HL-60 (cell line): ENCODE data around the gene OGFR.

Experiments
- DNase-seq, 2 experiments: peaks; one replicate each; pipeline ENCODE4 v3.0.0-alpha.2; 2010 to 2020; ENCODE audit warnings: low read depth in 1 of 2, low spot score in 1 of 2
- H3K27ac ChIP-seq: fragments of 250-450 bp; sonication (Bioruptor Pico); replicated peaks from 2 replicates; pipeline ENCODE4 v1.5.1; 2020; ENCODE audit warnings: mild to moderate bottlenecking, moderate library complexity
- H3K27me3 ChIP-seq: fragments of 250-450 bp; sonication (Bioruptor Pico); 2 replicates; pipeline ENCODE4 v1.5.1; 2021; ENCODE audit warnings: mild to moderate bottlenecking, moderate library complexity; ENCODE audit not compliant: insufficient read depth, poor library complexity, severe bottlenecking
- H3K4me3 ChIP-seq: replicated peaks from 2 replicates; pipeline ENCODE4 v1.5.1; 2011; ENCODE audit warnings: mild to moderate bottlenecking, control low read depth, low read length; ENCODE audit not compliant: insufficient read depth
- GABPA ChIP-seq: IDR thresholded peaks from 2 replicates; pipeline ENCODE4 v1.6.1; 2012; ENCODE audit warnings: low read depth
- POLR2AphosphoS5 ChIP-seq: IDR thresholded peaks from 2 replicates; pipeline ENCODE4 v1.6.1; 2012; ENCODE audit warnings: low read depth
- SPI1 ChIP-seq: IDR thresholded peaks from 2 replicates; pipeline ENCODE4 v1.6.1; 2012; ENCODE audit warnings: low read depth, mild to moderate bottlenecking, borderline replicate concordance
- TF ChIP-seq, protein P1 (sequence below): IDR thresholded peaks from 2 replicates; pipeline ENCODE4 v1.6.1; 2012; ENCODE audit warnings: low read depth; ENCODE audit not compliant: insufficient replicate concordance
- TF ChIP-seq, protein P2 (sequence below): IDR thresholded peaks from one replicate; pipeline ENCODE4 v1.5.1; 2011; ENCODE audit warnings: low read length, control low read depth, inconsistent platforms; ENCODE audit not compliant: insufficient read depth

The OGFR gene

DNA sequence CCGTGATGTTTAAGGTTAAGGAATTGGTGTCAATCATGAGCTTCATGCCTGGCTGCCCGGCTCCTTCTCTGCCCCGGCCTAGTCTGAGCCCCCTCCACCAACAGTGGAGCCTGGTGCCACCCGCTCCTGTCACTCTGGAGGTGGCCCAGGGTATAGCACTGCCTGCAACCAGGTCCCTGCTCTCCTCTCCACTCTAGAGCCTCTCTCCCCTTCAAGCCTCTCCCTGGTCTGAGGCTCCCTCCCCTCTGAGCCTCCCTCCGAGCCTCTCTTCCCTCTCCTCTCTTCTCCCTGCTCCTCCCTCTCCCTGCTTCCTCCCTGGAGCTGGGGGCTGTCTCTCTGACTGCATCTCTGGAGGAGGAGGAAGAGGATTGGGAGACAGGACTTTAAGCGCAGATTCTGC is 39.6 kb upstream of the OGFR start:
- H3K27me3 ChIP-seq: no peaks in the 10 kb centered on the region

DNA sequence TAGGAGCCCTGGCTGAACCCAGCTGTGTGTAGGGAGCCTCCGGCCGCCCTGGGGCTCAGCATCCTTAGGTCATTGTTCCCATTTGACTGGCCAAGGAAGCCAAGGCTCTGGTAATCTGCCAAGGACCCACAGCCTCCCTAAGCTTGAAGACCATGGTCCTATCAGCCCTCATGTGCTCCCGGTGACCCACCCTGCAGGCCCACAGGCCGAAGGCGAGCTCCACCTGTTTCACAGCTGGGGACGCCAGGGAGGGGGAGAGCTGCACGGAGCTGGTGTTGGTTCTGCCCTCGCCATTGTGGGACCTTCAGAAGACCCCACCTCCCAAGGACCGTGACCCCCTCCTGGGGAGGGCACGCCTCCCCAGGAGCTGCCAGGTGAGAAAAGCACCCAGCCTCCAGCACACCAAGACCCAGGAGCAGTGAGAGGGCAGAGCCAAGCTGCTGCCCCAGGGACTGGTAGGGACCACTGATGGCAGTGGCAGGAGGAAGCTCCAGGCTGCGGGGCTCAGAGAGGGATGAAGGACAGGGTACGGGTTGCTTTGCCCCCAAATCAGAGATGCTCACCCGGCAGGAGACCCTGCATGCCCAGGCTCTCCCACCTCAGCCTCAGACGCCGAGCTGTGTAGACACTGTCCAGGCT is 39.1 kb upstream of the OGFR start:
- no peaks in the 10 kb centered on the region for H3K27me3 ChIP-seq
- no peak for DNase-seq

More for the DNA sequence above, 39.6 kb upstream of the OGFR start:
- Histone ChIP-seq H3K4me3 (no peak overlapping the region), H3K27ac (no peak overlapping the region)
- no peak for DNase-seq
- TF ChIP-seq POLR2AphosphoS5 (no peak), GABPA (no peak), SPI1 (no peak)
- TF ChIP-seq, protein P1, sequence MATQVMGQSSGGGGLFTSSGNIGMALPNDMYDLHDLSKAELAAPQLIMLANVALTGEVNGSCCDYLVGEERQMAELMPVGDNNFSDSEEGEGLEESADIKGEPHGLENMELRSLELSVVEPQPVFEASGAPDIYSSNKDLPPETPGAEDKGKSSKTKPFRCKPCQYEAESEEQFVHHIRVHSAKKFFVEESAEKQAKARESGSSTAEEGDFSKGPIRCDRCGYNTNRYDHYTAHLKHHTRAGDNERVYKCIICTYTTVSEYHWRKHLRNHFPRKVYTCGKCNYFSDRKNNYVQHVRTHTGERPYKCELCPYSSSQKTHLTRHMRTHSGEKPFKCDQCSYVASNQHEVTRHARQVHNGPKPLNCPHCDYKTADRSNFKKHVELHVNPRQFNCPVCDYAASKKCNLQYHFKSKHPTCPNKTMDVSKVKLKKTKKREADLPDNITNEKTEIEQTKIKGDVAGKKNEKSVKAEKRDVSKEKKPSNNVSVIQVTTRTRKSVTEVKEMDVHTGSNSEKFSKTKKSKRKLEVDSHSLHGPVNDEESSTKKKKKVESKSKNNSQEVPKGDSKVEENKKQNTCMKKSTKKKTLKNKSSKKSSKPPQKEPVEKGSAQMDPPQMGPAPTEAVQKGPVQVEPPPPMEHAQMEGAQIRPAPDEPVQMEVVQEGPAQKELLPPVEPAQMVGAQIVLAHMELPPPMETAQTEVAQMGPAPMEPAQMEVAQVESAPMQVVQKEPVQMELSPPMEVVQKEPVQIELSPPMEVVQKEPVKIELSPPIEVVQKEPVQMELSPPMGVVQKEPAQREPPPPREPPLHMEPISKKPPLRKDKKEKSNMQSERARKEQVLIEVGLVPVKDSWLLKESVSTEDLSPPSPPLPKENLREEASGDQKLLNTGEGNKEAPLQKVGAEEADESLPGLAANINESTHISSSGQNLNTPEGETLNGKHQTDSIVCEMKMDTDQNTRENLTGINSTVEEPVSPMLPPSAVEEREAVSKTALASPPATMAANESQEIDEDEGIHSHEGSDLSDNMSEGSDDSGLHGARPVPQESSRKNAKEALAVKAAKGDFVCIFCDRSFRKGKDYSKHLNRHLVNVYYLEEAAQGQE: no peak
- TF ChIP-seq, protein P2, sequence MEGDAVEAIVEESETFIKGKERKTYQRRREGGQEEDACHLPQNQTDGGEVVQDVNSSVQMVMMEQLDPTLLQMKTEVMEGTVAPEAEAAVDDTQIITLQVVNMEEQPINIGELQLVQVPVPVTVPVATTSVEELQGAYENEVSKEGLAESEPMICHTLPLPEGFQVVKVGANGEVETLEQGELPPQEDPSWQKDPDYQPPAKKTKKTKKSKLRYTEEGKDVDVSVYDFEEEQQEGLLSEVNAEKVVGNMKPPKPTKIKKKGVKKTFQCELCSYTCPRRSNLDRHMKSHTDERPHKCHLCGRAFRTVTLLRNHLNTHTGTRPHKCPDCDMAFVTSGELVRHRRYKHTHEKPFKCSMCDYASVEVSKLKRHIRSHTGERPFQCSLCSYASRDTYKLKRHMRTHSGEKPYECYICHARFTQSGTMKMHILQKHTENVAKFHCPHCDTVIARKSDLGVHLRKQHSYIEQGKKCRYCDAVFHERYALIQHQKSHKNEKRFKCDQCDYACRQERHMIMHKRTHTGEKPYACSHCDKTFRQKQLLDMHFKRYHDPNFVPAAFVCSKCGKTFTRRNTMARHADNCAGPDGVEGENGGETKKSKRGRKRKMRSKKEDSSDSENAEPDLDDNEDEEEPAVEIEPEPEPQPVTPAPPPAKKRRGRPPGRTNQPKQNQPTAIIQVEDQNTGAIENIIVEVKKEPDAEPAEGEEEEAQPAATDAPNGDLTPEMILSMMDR: no peak

DNA sequence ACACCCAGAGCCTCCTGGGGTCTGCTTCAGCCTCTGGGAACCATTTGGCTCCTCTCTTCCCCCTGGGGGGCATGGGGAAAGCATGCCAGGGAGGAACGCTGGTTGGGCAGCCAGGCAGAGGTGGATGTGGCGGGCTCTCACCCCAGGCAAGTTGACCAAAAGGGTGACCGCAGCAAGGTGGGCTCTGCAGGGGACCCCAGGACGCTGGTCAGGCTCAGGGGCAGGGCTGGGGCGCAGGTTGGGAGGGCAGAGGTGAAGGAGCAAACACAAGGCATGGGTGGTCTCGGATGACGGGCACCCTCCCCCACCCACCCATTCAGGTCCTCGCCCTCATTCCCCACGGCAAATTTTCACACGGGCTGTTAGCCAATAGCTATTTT is 38.6 kb upstream of the OGFR start:
- TF ChIP-seq, protein P2: no peak
- TF ChIP-seq GABPA (no peak), SPI1 (no peak), POLR2AphosphoS5 (no peak)
- TF ChIP-seq, protein P1: no peak

More for the DNA sequence above, 39.1 kb upstream of the OGFR start:
- H3K27ac ChIP-seq: no peak overlapping the region
- H3K4me3 ChIP-seq: no peak overlapping the region
- TF ChIP-seq, protein P1: no peak
- TF ChIP-seq, protein P2: no peak
- TF ChIP-seq SPI1: no peak
- no peak for TF ChIP-seq GABPA
- TF ChIP-seq POLR2AphosphoS5: no peak

More for the DNA sequence above, 38.6 kb upstream of the OGFR start:
- no peak for DNase-seq
- no peak overlapping the region for H3K4me3 ChIP-seq
- H3K27ac ChIP-seq: no peak overlapping the region
- no peaks in the 10 kb centered on the region for H3K27me3 ChIP-seq
